GM18499 (cell line): Measurements from ENCODE around the gene FAM168A.

ENCODE experiments used
- ATAC-seq: cut with Tn5 transposase; IDR thresholded peaks from one replicate; pipeline ENCODE4 v1.9.1; 2021; ENCODE audit warnings: moderate number of reproducible peaks; ENCODE audit not compliant: insufficient read depth, unreplicated experiment

FAM168A gene

GRCh38 chr11:73382747-73383146 is 215.2 kb downstream of the FAM168A start:
- ATAC-seq: no peak

GRCh38 chr11:73382183-73382582 is 215.7 kb downstream of the FAM168A start:
- ATAC-seq: no peak

GRCh38 chr11:73381589-73381988 is 216.3 kb downstream of the FAM168A start:
- ATAC-seq: no peak

- no peak for ATAC-seq
Observed at GRCh38 chr11:73380897-73381410, 217.0 kb downstream of the FAM168A start.

- ATAC-seq: no peak
Observed at GRCh38 chr11:73380331-73380730, 217.6 kb downstream of the FAM168A start.

- no peak for ATAC-seq
Observed at GRCh38 chr11:73379189-73379880, 218.6 kb downstream of the FAM168A start.

GRCh38 chr11:73376803-73377629 is 220.9 kb downstream of the FAM168A start:
- no peak for ATAC-seq

GRCh38 chr11:73376160-73376802 is 221.6 kb downstream of the FAM168A start, which contains the start of gene RELT:
Gene RELT (plus strand): TSS chr11:73376399. CDS start chr11:73389137, 12,738 bp downstream.
- peak; percentile 39 for ATAC-seq

GRCh38 chr11:73375830-73376159 is 222.1 kb downstream of the FAM168A start:
- no peak for ATAC-seq

- no peak for ATAC-seq
Observed at GRCh38 chr11:73374151-73374550, 223.8 kb downstream of the FAM168A start.

- ATAC-seq: no peak
Observed at GRCh38 chr11:73372375-73372993, 225.4 kb downstream of the FAM168A start.

- ATAC-seq: no peak
Observed at GRCh38 chr11:73367482-73368024, 230.4 kb downstream of the FAM168A start.

- no peak for ATAC-seq
Observed at GRCh38 chr11:73366953-73367352, 231.0 kb downstream of the FAM168A start.

- no peak for ATAC-seq
Observed at GRCh38 chr11:73366265-73366610, 231.7 kb downstream of the FAM168A start.

GRCh38 chr11:73365352-73366264 is 232.3 kb downstream of the FAM168A start:
- no peak for ATAC-seq

GRCh38 chr11:73363147-73363546 is 234.8 kb downstream of the FAM168A start:
- ATAC-seq: no peak

- ATAC-seq: no peak
Observed at GRCh38 chr11:73361953-73362776, 235.7 kb downstream of the FAM168A start.

GRCh38 chr11:73360743-73361369 is 237.1 kb downstream of the FAM168A start:
- no peak for ATAC-seq
